Measurements from ENCODE around the gene ALDH1L1. TPM values are rescaled to one million over a fixed set of nuclear protein-coding genes. Genes with fewer than 3 reads are reported as not detected.

The ALDH1L1 gene
- total RNA-seq, 2 experiments from 2014 or later: not detected

DNA sequence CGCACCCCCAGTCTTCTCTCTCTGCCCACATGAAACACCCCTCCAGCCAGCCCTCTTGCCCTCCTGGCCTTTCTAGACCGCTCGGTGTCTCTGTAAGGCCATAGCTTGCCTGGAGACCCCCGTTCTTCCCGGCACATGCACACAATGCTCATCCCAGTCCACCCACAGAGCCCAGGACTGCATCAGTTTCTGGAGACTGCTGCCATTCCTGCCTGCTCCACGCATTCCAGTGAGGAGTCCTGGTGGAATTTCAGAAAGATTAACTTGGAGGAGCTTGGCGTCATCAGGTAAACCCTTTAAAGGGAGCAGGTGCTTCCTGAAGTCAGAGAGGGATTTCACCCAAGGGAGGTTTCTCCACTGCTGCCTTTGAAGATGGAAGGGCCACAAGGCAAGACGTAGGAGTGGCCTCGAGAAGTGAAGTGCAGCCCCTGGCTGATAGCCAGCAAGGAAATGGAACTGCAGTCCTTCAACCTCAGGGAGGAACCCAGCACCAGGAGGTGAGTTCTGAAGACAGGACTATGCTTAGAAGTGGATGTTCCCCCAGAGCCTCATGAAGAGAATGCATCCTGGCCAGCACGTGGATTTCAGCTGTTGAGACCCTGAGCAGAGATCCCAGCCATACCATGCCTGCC lies 115.6 kb downstream of the ALDH1L1 start:
- POLR2A ChIA-PET: no interaction called here
- CTCF ChIA-PET: no interaction called here
- no peak overlapping the region for H3K27ac Mint-ChIP-seq

DNA sequence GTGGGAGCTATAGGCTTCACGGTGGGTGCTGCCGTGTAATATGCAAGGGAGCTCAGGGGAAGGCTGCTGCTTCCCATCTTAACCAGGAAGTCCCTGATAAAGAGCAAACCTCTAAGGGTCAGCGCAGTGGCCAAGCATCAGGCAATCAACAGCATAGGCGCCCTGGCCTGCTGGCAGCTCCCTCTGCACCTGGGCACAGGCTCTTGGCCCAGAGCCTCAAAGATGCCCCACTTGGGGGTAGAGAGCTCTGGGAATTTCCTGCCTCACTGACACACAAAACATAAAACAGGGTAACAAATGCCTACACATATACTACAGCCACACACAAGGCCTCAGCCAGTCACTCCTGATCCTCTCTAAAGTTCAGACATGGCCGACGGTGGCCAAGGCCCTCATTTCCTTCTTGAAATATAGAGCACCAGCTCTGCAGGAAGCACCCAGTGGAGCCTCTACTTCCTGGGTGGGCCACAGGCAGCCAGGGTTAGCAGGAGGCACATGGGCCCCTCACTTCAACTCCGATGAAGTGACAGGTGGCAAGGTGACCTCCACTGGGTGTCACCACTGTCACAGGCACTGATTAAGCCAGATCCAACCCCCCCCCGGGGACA lies 116.9 kb downstream of the ALDH1L1 start:
- intact Hi-C loops (cut with micrococcal nuclease): no loop called here
- Mint-ChIP-seq H3K27me3 (no peaks in the 10 kb centered on the region), H3K4me1 (ENCODE audit: low read depth) (peaks cover 14% of the 10 kb centered on the region), H3K4me3 (no peak overlapping the region), H3K9me3 (no peaks in the 10 kb centered on the region), H3K27ac (no peak overlapping the region), H3K36me3 (peaks cover 5% of the 10 kb centered on the region)
- CTCF ChIA-PET: no interaction called here
- POLR2A ChIA-PET: no interaction called here
- DNase-seq: no peak

More for the DNA sequence above, 115.6 kb downstream of the ALDH1L1 start:
- peaks cover 14% of the 10 kb centered on the region for H3K4me1 Mint-ChIP-seq (ENCODE audit: low read depth)
- intact Hi-C loops (cut with micrococcal nuclease): no loop called here
- no peak for DNase-seq
- no peak overlapping the region for H3K4me3 Mint-ChIP-seq
- H3K36me3 Mint-ChIP-seq: peaks cover 5% of the 10 kb centered on the region
- H3K27me3 Mint-ChIP-seq: no peaks in the 10 kb centered on the region
- H3K9me3 Mint-ChIP-seq: no peaks in the 10 kb centered on the region

- ChIA-PET POLR2A (no interaction called here), CTCF (no interaction called here)
Measured at GRCh38 chr3:126061301-126062032, 118.9 kb downstream of the ALDH1L1 start.

GRCh38 chr3:126060613-126061145 lies 119.7 kb downstream of the ALDH1L1 start:
- ChIA-PET POLR2A (no interaction called here), CTCF (no interaction called here)
- no peak for DNase-seq
- no peak overlapping the region for H3K27ac Mint-ChIP-seq
- H3K9me3 Mint-ChIP-seq: no peaks in the 10 kb centered on the region
- intact Hi-C loops (cut with micrococcal nuclease): no loop called here
- no peak overlapping the region for H3K4me3 Mint-ChIP-seq
- peaks cover 14% of the 10 kb centered on the region for H3K4me1 Mint-ChIP-seq (ENCODE audit: low read depth)
- H3K27me3 Mint-ChIP-seq: no peaks in the 10 kb centered on the region
- no peaks in the 10 kb centered on the region for H3K36me3 Mint-ChIP-seq

More at GRCh38 chr3:126061301-126062032, 118.9 kb downstream of the ALDH1L1 start:
- intact Hi-C loops (cut with micrococcal nuclease): no loop called here
- peaks cover 14% of the 10 kb centered on the region for H3K4me1 Mint-ChIP-seq (ENCODE audit: low read depth)
- H3K36me3 Mint-ChIP-seq: no peaks in the 10 kb centered on the region
- H3K9me3 Mint-ChIP-seq: no peaks in the 10 kb centered on the region
- no peak overlapping the region for H3K27ac Mint-ChIP-seq
- DNase-seq: no peak
- no peaks in the 10 kb centered on the region for H3K27me3 Mint-ChIP-seq
- no peak overlapping the region for H3K4me3 Mint-ChIP-seq

DNA sequence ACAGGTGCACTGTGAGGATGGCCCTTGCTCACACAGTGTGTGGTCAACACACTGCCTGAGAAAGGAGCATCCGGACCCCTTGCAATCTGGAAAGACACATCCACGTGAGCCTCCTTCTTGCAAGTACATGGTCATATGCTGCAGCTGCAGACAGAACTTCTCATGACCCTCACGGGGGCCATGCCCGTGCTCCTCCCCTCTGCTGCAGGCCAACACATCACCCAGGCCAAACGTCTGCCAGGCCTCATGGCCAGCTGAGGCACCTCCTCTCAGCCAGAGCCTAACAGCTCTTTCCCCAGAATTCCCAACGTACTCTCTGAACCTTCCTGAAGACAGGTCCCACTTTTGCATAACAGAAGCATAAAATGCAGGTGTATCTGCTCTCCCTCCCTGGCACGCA lies 121.7 kb downstream of the ALDH1L1 start:
- Mint-ChIP-seq H3K27ac (no peak overlapping the region), H3K36me3 (no peaks in the 10 kb centered on the region), H3K4me3 (no peak overlapping the region), H3K27me3 (no peaks in the 10 kb centered on the region), H3K4me1 (ENCODE audit: low read depth) (peaks cover 6% of the 10 kb centered on the region), H3K9me3 (no peaks in the 10 kb centered on the region)
- intact Hi-C loops (cut with micrococcal nuclease): no loop called here
- CTCF ChIA-PET: no interaction called here
- POLR2A ChIA-PET: no interaction called here
- DNase-seq: no peak

DNA sequence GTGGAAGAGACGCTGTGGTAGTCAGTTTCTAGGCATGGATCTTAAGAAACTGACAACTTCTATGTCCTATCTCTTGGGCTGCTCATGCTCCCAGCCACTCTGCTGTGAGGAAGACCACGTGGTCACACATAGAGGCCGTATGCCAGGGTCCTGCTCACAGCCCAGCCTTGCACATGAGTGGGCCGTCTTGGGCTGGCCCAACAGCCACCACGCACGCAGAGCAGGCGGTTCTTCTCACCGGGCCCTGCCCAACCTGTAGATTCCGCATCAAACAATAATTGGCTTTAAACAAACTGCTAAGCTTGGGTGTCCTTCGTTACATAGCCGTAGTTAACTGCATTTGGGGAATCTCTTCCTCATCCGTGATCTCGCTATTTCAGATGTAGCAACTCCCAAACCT lies 122.5 kb downstream of the ALDH1L1 start:
- Mint-ChIP-seq H3K27me3 (no peaks in the 10 kb centered on the region), H3K36me3 (no peaks in the 10 kb centered on the region), H3K4me1 (ENCODE audit: low read depth) (peaks cover 8% of the 10 kb centered on the region), H3K27ac (no peak overlapping the region), H3K4me3 (no peak overlapping the region), H3K9me3 (no peaks in the 10 kb centered on the region)
- CTCF ChIA-PET: interaction anchor here (0.9 kb wide), 1 partner anchor 10 kb away, joined by 3 read pairs; no protein-coding TSS in a partner anchor
- DNase-seq: no peak
- POLR2A ChIA-PET: no interaction called here
- intact Hi-C loops (cut with micrococcal nuclease): no loop called here

DNA sequence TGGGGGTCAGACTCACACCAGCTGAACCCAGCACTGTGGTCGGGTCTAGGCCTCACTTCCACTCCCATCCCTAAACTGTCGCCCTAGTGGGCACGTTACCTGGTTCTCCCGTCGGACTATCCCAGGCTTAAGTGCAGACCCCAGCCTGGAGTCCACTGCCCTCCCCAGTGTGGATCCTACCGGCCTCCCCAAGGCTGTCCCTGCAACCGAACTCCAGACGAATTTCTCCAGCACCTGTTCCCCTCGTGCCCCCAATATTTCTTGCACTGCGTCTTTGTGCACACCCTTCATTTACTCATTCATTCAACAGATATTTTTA lies 122.9 kb downstream of the ALDH1L1 start:
- no peak overlapping the region for H3K27ac Mint-ChIP-seq
- peaks cover 10% of the 10 kb centered on the region for H3K4me1 Mint-ChIP-seq (ENCODE audit: low read depth)
- no peaks in the 10 kb centered on the region for H3K27me3 Mint-ChIP-seq
- POLR2A ChIA-PET: no interaction called here
- no peak for DNase-seq
- no peak overlapping the region for H3K4me3 Mint-ChIP-seq
- H3K36me3 Mint-ChIP-seq: no peaks in the 10 kb centered on the region
- CTCF ChIA-PET: interaction anchor here (0.9 kb wide), 1 partner anchor 10 kb away, joined by 3 read pairs; no protein-coding TSS in a partner anchor
- no peaks in the 10 kb centered on the region for H3K9me3 Mint-ChIP-seq
- intact Hi-C loops (cut with micrococcal nuclease): no loop called here

- H3K27ac Mint-ChIP-seq: no peak overlapping the region
- no peaks in the 10 kb centered on the region for H3K36me3 Mint-ChIP-seq
- no peaks in the 10 kb centered on the region for H3K9me3 Mint-ChIP-seq
- H3K27me3 Mint-ChIP-seq: no peaks in the 10 kb centered on the region
- ChIA-PET POLR2A (no interaction called here), CTCF (no interaction called here)
- no peak for DNase-seq
- H3K4me3 Mint-ChIP-seq: no peak overlapping the region
- H3K4me1 Mint-ChIP-seq (ENCODE audit: low read depth): peaks cover 10% of the 10 kb centered on the region
- intact Hi-C loops (cut with micrococcal nuclease): no loop called here
Measured at GRCh38 chr3:126056681-126057500, 123.5 kb downstream of the ALDH1L1 start.

DNA sequence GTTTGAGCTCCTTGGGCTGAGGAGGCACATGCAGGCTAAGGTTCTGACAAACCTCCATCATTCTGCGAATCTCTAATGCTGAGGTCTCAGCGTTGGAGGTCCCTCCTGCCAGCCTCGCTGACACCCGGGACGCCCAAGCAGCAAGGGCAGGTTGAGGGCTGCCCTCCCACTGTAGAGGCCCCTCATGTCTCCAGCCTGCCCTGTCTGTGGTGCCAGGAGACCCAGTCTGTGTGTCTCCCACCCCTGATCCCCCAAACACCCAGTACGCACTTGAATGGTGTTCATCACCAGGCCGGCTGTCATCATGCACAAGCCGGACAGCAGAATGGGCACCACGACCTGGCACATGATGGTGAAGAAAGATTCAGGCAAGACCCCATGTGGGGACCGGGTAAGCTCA lies 124.3 kb downstream of the ALDH1L1 start:
- ChIA-PET POLR2A (no interaction called here), CTCF (no interaction called here)
- intact Hi-C loops (cut with micrococcal nuclease): no loop called here
- no peaks in the 10 kb centered on the region for H3K9me3 Mint-ChIP-seq
- peaks cover 10% of the 10 kb centered on the region for H3K4me1 Mint-ChIP-seq (ENCODE audit: low read depth)
- no peaks in the 10 kb centered on the region for H3K36me3 Mint-ChIP-seq
- H3K27ac Mint-ChIP-seq: no peak overlapping the region
- no peak overlapping the region for H3K4me3 Mint-ChIP-seq
- no peak for DNase-seq
- no peaks in the 10 kb centered on the region for H3K27me3 Mint-ChIP-seq

- H3K4me3 Mint-ChIP-seq: no peak overlapping the region
- H3K9me3 Mint-ChIP-seq: no peaks in the 10 kb centered on the region
- ChIA-PET CTCF (no interaction called here), POLR2A (no interaction called here)
- H3K36me3 Mint-ChIP-seq: no peaks in the 10 kb centered on the region
- H3K27ac Mint-ChIP-seq: no peak overlapping the region
- no peak for DNase-seq
- H3K4me1 Mint-ChIP-seq (ENCODE audit: low read depth): peaks cover 10% of the 10 kb centered on the region
- no peaks in the 10 kb centered on the region for H3K27me3 Mint-ChIP-seq
- intact Hi-C loops (cut with micrococcal nuclease): no loop called here
Measured at GRCh38 chr3:126054870-126055269, 125.5 kb downstream of the ALDH1L1 start.

- Mint-ChIP-seq H3K27me3 (no peaks in the 10 kb centered on the region), H3K36me3 (no peaks in the 10 kb centered on the region), H3K4me3 (no peak overlapping the region), H3K27ac (no peak overlapping the region), H3K4me1 (ENCODE audit: low read depth) (peaks cover 10% of the 10 kb centered on the region), H3K9me3 (no peaks in the 10 kb centered on the region)
- DNase-seq: no peak
- ChIA-PET CTCF (no interaction called here), POLR2A (no interaction called here)
- intact Hi-C loops (cut with micrococcal nuclease): no loop called here
Measured at GRCh38 chr3:126053949-126054569, 126.3 kb downstream of the ALDH1L1 start.
